Smooth muscle cell (in vitro differentiated cells): ENCODE data around the gene ZFPM1. TPM values are rescaled to one million over a fixed set of nuclear protein-coding genes. Genes with fewer than 3 reads are reported as not detected.

Experiments used
- DNase-seq: peaks from one replicate; lab custom pipeline; 2025; ENCODE audit not compliant: unreplicated experiment; lab: John Stamatoyannopoulos, UW
- H2AFZ ChIP-seq: fragments of 200-600 bp; sonication (generic); 2 replicates; pipeline ENCODE4 v1.6.0; 2016; ENCODE audit warnings: antibody characterized with exemption, low read depth, mild to moderate bottlenecking
- H3F3A ChIP-seq: fragments of 200-600 bp; sonication (generic); 2 replicates; pipeline ENCODE4 v1.6.0; 2017; ENCODE audit warnings: antibody characterized with exemption, low read depth
- H3K27ac ChIP-seq: fragments of 200-600 bp; sonication (generic); 2 replicates; pipeline ENCODE4 v1.5.1; 2016; ENCODE audit warnings: low read depth, mild to moderate bottlenecking
- H3K27me3 ChIP-seq: fragments of 200-600 bp; sonication (generic); 2 replicates; pipeline ENCODE4 v1.6.1; 2016; ENCODE audit warnings: low read depth, mild to moderate bottlenecking
- H3K36me3 ChIP-seq: fragments of 200-600 bp; sonication (generic); 2 replicates; pipeline ENCODE4 v1.5.1; 2016; ENCODE audit warnings: low read depth
- H3K4me1 ChIP-seq: fragments of 200-600 bp; sonication (generic); 2 replicates; pipeline ENCODE4 v1.5.1; 2016; ENCODE audit warnings: low read depth
- H3K4me2 ChIP-seq: fragments of 200-600 bp; sonication (generic); 2 replicates; pipeline ENCODE4 v1.6.0; 2016; ENCODE audit warnings: mild to moderate bottlenecking
- H3K4me3 ChIP-seq: fragments of 200-600 bp; sonication (generic); 2 replicates; pipeline ENCODE4 v1.5.1; 2016; ENCODE audit warnings: mild to moderate bottlenecking
- H3K79me2 ChIP-seq: fragments of 200-600 bp; sonication (generic); 2 replicates; pipeline ENCODE4 v1.6.0; 2016; ENCODE audit warnings: low read depth, mild to moderate bottlenecking
- H3K9ac ChIP-seq: fragments of 200-600 bp; sonication (generic); 2 replicates; pipeline ENCODE4 v1.6.0; 2016; ENCODE audit warnings: low read depth
- H3K9me3 ChIP-seq: fragments of 200-600 bp; sonication (generic); replicated peaks from 2 replicates; pipeline ENCODE4 v1.5.1; 2016; ENCODE audit warnings: low read depth
- H4K20me1 ChIP-seq: fragments of 200-600 bp; sonication (generic); 2 replicates; pipeline ENCODE4 v1.6.0; 2016; ENCODE audit warnings: low read depth
- CTCF ChIP-seq: fragments of 200-600 bp; sonication (generic); IDR thresholded peaks from 2 replicates; pipeline ENCODE4 v1.5.1; 2017; ENCODE audit warnings: borderline replicate concordance, mild to moderate bottlenecking, antibody characterized with exemption; ENCODE audit not compliant: insufficient read depth, poor library complexity, severe bottlenecking
- WGBS: methylation state at CpG from one replicate; pipeline ENCODE4 v1.1.7; 2016; ENCODE audit warnings: low lambda C conversion rate; 5-methylcytosine and 5-hydroxymethylcytosine counted together
- polyA plus RNA-seq: library from polyadenylated mRNA; unstranded; fragments of >200 nt; fragmentation: Nextera tagmentation; extraction: Ambion mirVana; gene quantifications from 2 replicates; pipeline ENCODE4 v1.2.1, GENCODE V29; 2016
- total RNA-seq: library from RNA; depleted of rRNA; stranded (reverse); fragments of >200 nt; gene quantifications from 2 replicates; pipeline ENCODE4 v1.2.3, GENCODE V29; 2014

Gene ZFPM1
- total and polyA plus RNA-seq, 2 experiments from 2014 or later: 0.99 to 4.9 TPM

DNA sequence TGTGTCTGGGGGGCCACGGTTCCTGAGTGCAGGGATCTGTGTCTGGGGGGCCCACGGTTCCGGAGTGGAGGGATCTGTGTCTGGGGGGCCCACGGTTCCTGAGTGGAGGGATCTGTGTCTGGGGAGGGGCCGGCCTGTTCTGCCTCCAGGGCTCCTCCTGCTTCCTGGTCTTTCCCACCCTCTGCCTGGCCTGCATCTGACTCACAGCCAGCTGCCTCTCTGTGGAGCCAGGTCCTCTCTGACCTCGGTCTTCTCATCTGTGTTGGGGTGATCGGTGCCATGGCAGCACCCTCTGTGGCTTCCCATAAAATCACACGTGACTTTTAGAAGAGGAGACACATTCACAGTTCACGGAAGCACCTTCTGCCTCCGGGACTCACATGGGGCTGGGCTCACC, 50.3 kb downstream of the ZFPM1 start:
- Histone ChIP-seq H3K4me1 (no peaks in the 10 kb centered on the region), H3K9ac (no peak overlapping the region)

GRCh38 chr16:88503771-88504488, 50.9 kb downstream of the ZFPM1 start:
- Histone ChIP-seq H3K4me3 (no peak overlapping the region), H3K79me2 (no peaks in the 10 kb centered on the region), H3K9me3 (no peaks in the 10 kb centered on the region), H4K20me1 (peaks cover 67% of the 10 kb centered on the region), H3K4me1 (no peaks in the 10 kb centered on the region), H3K9ac (no peak overlapping the region), H2AFZ (no peak overlapping the region), H3K27me3 (no peaks in the 10 kb centered on the region), H3K4me2 (no peak overlapping the region), H3F3A (no peaks in the 10 kb centered on the region), H3K27ac (no peak overlapping the region), H3K36me3 (no peaks in the 10 kb centered on the region)
- no peak for TF ChIP-seq CTCF
- DNase-seq: no peak
- WGBS: 87% methylated on average over 13 of the region's 13 CpGs

More for the DNA sequence above, 50.3 kb downstream of the ZFPM1 start:
- Histone ChIP-seq H4K20me1 (peaks cover 69% of the 10 kb centered on the region), H3K4me2 (no peak overlapping the region), H3K9me3 (no peaks in the 10 kb centered on the region), H3K27me3 (no peaks in the 10 kb centered on the region), H2AFZ (no peak overlapping the region), H3F3A (no peaks in the 10 kb centered on the region), H3K4me3 (no peak overlapping the region), H3K27ac (no peak overlapping the region), H3K79me2 (no peaks in the 10 kb centered on the region), H3K36me3 (no peaks in the 10 kb centered on the region)
- 80% methylated on average over 9 of the region's 10 CpGs for WGBS
- no peak for DNase-seq
- no peak for TF ChIP-seq CTCF

GRCh38 chr16:88504489-88505404, 51.7 kb downstream of the ZFPM1 start:
- H3K27ac ChIP-seq: no peak overlapping the region
- no peak for TF ChIP-seq CTCF
- no peaks in the 10 kb centered on the region for H3K36me3 ChIP-seq
- no peak overlapping the region for H3K4me3 ChIP-seq
- WGBS: 91% methylated on average over 28 of the region's 28 CpGs
- H3K9ac ChIP-seq: no peak overlapping the region
- H3K27me3 ChIP-seq: no peaks in the 10 kb centered on the region
- no peaks in the 10 kb centered on the region for H3F3A ChIP-seq
- no peaks in the 10 kb centered on the region for H3K79me2 ChIP-seq
- H3K4me2 ChIP-seq: no peak overlapping the region
- no peaks in the 10 kb centered on the region for H3K9me3 ChIP-seq
- no peak for DNase-seq
- H3K4me1 ChIP-seq: no peaks in the 10 kb centered on the region
- H4K20me1 ChIP-seq: peaks cover 66% of the 10 kb centered on the region
- H2AFZ ChIP-seq: no peak overlapping the region
